ENCODE results near the gene IRF7.

Gene IRF7

DNA sequence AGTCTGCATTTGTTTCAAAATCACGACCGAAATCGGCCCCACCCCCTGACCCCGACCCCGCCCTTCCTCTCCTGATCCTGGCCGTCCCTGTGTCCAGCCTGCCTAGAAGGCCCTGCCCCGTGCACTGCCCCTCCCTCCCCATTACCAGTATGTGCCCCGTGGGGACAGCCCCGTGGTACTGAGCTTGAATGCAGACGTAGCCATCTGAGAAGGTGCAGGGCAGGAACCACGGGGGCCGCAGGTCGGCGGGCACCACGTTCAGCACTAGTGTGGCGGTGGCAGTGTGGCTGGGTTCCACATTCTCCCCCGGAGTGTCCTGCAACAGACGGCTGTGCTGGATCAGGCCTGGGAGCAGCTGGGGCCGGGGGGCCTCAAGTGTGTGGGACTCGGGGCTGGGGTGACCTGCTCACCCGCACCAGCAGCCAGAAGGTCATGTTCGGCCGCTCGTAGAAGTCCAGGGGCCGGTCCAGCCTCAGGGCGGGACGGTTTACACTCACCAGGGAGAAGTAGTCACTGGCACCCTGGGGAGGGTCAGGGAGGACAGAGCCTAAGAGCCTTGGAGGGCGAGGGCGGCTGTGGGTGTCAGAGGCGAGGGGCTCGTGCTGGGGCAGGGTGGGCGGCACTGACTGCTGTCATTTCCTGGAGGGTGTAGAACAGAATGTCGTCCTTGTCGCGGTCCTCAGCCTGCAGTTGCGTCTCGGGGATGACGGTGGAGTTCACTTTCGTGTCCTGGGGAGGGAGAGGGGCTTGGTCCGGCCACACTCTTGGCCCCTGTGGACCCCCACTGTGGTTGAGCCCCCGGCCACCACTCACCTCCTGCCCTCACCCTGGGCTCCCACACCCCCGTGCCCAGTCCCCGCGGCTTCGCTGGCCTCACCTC is 5.4 kb upstream of the IRF7 start:
- DNase-seq (ENCODE audit: low read depth in 2 of 2): no peak

DNA sequence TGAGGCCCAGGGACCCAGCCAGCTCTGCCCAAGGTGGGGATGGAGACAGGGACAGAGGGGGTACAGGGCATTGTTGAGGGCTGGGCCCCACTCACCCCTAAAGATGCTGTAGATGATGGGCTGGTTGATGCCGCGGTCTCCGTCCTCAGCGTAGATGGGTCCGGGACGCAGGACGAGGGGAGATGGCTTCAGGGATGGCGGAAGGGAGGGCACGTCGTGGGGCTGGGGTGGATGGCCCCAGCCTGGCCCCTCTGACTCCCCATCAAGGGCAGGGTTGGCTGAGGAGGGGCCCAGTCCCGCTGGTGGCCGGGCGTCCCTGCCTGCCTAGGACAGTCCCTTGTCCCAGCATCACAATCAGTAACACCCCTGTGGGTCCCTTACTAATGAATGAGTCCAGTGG is 4.5 kb upstream of the IRF7 start:
- DNase-seq (ENCODE audit: low read depth in 2 of 2): no peak

DNA sequence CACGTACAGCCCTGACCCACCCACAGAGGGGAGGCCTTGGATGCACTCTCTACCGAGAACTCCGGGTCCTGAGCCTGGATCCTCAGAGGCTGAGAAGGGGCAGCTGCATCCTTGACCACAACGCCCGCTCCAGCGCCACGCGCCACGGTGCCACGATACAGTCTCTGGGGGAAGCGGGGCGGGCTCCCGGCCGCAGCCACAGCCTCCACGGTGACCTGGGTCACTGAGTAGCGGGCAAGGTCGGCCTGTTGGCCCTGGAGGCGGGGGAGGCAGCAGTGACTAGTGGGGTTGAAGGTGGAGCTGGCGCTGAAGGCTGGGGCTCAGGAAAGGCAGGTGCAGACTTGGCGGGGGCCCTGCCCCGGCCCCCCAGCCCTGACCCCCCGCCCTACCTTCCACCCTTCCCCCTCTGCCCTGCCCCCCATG is 3.9 kb upstream of the IRF7 start:
- DNase-seq (ENCODE audit: low read depth in 2 of 2): no peak

DNA sequence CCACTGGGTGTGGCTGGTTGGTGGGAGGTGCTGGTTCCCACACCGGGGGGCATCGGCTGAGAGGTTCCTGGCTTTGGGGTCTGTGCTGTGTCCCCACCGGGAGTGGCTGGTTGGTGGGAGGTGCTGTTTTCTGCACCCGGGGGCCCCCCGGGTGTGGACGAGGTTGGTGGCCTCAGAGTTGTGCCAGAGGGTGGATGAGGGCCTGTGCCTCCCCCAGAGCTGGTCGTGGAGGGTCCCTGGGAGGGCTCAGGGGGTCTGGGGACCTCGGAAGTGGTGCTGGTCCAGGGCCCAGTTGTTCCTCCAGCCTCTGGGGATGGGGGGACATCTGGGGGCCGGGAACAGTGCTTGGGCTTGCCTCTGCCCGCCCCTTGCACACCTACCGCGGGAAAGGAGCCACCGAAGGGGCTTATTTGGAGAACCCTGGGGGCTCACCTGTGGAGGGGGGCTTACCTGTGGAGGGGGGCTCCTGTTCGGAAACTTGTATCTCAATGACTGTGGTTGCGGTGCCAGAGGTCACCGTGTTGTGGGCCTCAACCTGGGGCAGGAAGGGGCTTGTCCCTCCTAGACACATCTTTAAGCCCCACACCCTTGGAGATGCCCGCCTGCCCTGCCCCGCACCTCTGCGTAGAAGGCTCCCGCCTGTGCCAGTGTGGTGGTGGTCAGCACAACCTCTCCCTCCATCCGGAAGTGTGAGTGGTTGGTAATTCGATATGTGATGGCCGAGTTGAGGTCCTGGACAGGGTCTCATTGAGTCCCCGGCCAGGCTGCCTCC is 3.3 kb upstream of the IRF7 start:
- DNase-seq (ENCODE audit: low read depth in 2 of 2): no peak

DNA sequence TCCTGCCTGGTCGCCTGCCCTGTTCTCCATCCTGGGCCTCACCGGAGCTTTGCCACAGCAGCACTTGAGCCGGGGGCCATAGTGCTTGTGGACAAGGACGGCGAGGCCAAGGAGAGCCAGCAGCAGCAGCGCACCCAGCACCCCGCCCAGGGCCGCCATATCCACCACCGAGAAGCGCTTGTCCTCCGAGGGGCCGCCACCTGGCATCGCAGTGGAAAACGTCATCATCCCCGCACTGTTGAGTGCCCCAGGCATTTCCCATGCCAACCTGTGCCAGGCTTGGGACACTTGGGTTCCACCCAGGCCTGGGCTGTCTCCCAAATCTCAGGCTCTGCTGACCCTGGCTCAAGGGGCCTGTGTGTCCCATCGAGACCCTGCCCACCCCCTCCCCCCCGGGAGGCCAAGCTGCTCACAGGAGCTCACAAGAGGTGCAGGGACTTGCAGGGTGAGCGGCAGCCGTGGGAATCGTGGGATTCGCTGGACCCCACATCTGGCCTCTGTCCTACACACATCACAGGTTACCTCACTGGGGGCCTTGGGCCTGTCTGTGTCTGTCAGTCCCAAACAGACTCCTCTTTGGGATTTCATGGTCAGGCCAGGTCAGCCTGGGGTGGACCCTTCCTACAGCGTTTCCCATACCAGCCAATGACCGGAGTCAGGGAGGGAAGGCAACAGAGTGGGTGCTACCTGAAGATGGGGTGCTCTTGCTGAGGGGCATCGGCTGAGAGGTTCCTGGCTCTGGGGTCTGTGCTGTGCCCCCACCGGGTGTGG is 2.3 kb upstream of the IRF7 start:
- no peak for DNase-seq (ENCODE audit: low read depth in 2 of 2)

DNA sequence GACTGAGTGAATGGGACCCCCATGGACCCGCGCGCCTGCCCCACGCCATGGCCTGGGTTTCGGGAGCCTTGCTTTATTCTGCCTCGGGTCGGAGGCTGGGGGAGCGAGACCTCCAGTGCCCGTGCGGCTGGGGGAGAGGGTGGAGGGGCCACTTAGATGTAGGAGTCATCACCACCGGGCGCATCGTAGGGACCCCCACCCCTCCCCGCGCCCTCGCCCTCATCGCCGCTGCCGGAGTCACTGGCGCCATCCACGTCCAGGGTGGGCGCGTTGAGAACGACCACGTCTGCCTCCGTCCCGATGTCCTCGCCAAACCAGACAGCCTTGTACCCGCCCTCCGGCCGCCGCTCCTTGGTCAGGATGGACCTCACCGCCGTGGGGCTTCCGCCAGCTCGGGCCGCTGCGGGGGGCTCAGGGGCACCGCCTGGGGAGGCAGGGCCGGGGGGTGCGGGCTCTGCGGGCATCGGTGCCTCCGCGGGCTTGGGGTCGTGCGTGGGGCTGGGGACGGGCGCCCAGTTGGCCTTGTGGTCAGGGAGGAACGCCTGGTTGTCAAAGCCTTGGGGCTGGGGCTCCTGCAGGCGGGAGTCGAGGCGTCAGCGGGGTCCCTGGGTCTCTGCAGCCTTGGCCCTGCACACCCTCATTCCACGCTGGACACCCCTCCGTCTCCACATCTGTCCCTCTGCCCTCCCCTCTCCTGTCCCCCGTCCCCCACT is 1.6 kb upstream of the IRF7 start:
- no peak for DNase-seq (ENCODE audit: low read depth in 2 of 2)

DNA sequence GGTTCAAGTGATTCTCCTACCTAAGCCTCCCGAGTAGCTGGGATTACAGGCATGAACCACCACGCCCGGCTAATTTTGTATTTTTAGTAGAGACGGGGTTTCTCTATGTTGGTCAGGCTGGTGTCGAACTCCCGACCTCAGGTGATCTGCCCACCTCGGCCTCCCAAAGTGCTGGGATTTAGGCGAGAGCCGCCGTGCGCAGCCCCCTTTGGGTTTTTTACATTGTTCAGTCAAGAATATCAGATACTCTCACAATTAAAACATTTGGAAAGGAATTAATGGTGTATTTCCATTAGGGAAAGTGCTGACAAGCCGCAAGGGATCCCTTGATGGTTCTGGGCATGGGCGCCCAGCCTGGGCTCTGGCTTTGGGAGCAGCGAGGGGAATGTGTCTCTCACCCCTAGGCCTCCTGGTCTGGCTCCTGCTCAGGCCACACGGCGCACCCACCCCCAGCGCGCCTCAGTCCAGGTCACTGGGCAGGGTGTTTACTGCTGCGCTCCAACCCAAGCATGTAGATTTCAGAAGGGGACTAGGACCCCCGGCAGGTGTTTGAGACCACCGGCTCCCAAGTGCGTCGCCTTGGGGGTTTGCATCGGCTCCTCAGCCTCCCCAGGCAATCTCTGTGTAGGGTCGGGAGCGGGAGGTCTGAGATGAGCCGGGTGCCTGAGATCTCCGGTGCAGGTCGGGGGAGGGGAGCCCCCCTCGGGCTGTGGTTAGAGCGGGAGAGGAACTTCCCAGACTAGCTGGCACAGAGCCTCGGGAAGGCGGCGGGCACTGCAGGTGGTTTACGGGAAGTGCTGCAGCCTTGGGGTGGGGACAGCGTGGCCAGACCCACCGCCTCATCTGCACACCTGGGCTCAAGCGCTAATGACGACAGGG is 809 bp upstream of the IRF7 start:
- no peak for DNase-seq (ENCODE audit: low read depth in 2 of 2)

DNA sequence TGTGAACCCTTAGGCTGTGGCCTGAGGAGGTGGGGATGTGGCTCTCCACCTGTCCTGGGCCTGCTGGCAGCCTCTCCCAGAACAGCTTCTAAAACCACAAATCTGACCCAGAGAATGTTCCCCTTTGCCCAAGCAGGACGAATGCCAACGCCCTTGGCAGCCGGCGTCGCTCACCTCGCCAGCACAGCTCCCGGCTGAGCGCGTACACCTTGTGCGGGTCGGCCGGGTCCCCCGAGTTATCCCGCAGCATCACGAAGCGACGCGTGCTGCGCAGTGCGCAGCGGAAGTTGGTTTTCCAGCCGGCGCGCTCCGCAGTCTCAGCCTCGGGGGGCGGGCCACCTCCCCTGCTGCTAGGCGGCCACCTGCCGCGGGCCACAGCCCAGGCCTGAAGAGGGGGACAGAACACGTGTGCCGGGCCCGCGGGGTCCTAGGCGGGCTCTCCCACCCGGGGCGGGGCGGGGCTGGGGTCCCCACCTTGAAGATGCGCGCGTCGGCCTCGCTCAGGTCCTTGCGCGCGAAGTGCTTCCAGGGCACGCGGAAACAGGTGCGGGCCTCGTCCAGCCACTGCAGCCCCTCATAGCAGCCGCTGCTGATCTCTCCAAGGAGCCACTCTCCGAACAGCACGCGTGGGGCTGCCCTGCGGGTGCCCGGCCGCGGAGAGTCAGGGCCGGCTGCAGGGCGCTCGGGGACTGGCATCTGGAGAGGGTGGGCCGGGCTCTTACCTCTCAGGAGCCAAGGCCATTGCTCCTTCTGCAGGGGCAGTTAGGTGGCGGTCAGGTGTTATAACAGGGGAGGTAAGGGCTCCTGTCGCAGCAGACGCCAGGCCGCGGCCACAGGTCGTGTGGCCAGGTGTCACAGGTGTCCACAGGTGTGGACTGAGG is 887 bp downstream of the IRF7 start:
- DNase-seq (ENCODE audit: low read depth in 2 of 2): no peak

DNA sequence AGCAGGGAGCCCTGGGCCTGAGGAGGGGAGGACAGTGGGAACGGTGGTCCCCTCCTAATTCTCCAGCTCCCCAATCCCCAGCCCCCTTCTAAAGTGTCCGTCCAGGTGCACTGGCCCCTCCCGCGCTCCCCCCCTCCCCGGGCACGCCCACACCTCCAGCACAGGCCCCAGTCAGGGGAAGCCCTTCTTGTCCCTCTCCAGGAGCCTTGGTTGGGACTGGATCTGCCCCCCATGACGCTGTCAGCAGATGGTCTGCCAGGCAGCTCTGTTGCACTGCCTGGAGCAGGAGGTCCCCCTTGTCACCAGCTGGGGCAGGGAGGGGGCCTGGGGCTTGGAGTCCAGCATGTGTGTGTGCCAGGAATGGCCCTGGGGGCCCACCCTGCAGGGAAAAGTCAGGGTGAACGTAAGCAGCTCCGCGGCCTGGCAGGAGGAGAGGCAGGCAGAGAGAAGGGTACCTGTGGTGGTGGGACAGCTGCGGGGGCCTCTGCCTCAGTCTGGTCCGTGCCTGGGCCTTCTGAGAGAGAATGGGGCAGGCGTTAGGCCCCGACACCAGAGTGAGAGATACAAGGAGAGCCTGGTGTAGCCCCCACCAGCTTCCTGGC is 1.6 kb downstream of the IRF7 start:
- DNase-seq (ENCODE audit: low read depth in 2 of 2): no peak

DNA sequence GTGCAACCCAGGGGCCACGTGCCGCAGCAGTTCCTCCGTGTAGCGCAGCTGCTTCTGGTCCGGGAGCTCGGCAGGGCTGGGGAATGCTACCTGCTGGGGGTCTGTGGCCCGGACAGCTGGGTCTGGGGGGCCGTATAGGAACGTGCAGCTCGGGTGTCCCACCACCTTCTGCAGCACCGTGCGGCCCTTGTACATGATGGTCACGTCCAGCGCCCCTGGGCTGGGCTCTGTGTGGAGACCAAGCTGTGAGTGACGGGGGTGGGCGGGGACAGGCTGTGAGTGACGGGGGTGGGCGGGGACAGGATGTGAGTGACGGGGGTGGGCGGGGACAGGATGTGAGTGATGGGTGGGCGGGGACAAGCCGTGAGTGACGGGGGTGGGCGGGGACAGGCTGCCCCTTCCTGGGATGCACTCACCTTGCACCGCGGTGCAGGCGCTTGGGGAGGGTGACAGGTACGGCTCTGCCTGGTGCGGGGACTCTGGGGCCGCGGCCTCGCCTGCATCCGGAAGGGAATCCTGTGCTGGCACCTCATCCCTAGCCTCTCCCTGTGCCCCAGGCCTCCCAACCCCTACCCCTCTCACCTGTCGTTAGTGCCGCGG is 2.3 kb downstream of the IRF7 start:
- peak; percentile 77 to 86 for DNase-seq (ENCODE audit: low read depth in 2 of 2)

DNA sequence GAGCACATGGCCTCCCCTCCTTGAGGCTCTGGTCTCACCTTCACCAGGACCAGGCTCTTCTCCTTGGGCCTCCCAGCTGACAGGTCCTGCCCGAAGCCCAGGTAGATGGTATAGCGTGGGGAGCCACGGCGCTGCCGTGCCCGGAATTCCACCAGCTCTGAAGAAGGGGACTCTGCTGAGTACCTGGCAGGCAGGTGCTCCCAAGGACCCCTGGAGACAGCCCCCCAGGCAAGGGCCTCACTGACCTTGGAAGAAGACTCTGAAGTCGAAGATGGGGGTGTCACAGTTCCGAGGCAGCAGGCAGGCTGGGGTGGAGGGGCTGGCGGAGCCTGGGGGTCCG is 2.8 kb downstream of the IRF7 start:
- no peak for DNase-seq (ENCODE audit: low read depth in 2 of 2)

- DNase-seq (ENCODE audit: low read depth in 2 of 2): no peak
Measured at GRCh38 chr11:612201-612960, 3.4 kb downstream of the IRF7 start.

GRCh38 chr11:611001-611996 is 4.5 kb downstream of the IRF7 start:
- no peak for DNase-seq (ENCODE audit: low read depth in 2 of 2)

GRCh38 chr11:610146-610801 is 5.5 kb downstream of the IRF7 start:
- DNase-seq (ENCODE audit: low read depth in 2 of 2): no peak

GRCh38 chr11:609341-609811 is 6.4 kb downstream of the IRF7 start:
- no peak for DNase-seq (ENCODE audit: low read depth in 2 of 2)

DNA sequence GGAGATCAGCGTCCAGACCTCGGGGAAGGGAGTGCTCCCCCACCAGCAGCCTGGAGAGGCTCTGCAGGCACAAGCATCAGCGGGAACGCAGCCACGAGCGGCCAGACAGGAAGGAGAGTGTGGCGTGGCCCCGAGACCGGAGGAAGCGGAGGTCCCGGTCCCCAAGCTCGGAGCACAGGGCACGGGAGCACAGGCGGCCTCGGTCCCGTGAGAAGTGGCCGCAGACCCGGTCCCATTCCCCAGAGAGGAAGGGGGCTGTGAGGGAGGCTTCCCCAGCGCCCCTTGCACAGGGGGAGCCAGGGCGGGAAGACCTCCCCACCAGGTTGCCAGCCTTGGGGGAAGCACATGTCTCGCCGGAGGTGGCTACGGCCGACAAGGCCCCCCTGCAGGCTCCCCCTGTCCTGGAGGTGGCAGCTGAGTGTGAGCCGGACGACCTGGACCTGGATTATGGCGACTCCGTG is 6.9 kb downstream of the IRF7 start:
- no peak for DNase-seq (ENCODE audit: low read depth in 2 of 2)
